Measurements from ENCODE around the gene TENM4. TPM values are rescaled to one million over a fixed set of nuclear protein-coding genes. Genes with fewer than 3 reads are reported as not detected.

Gene TENM4
- total RNA-seq, 1 donor from 2014 or later: 11.9 TPM

GRCh38 chr11:79434283-79434682, 6.5 kb downstream of the TENM4 start:
- H3K4me1 ChIP-seq: peaks cover 0 to 22% of the 10 kb centered on the region in 2 donors
- intact Hi-C loops (cut with DNase I): loop anchor here (10.0 kb wide), 1 partner anchor 259 kb away; no protein-coding TSS in a partner anchor

GRCh38 chr11:79432138-79432537, 8.7 kb downstream of the TENM4 start:
- Histone ChIP-seq H3K4me1 (peaks cover 0 to 23% of the 10 kb centered on the region in 2 donors), H3K9me3 (no peaks in the 10 kb centered on the region), H3K36me3 (no peaks in the 10 kb centered on the region), H3K4me3 (no peak overlapping the region), H3K27me3 (no peaks in the 10 kb centered on the region), H3K27ac (peak overlapping the region; percentile 53 to 71)
- intact Hi-C loops (cut with DNase I): loop anchor here (10.0 kb wide), 1 partner anchor 257 kb away; no protein-coding TSS in a partner anchor
- no peak for DNase-seq (ENCODE audit: low spot score in 2 of 2)
- TF ChIP-seq CTCF (IDR thresholded peaks at IDR 0.05): no peak

More at GRCh38 chr11:79434283-79434682, 6.5 kb downstream of the TENM4 start:
- Histone ChIP-seq H3K9me3 (no peaks in the 10 kb centered on the region), H3K27me3 (no peaks in the 10 kb centered on the region), H3K4me3 (no peak overlapping the region), H3K27ac (no peak overlapping the region), H3K36me3 (no peaks in the 10 kb centered on the region)
- TF ChIP-seq CTCF (IDR thresholded peaks at IDR 0.05): no peak
- no peak for DNase-seq (ENCODE audit: low spot score in 2 of 2)

GRCh38 chr11:79431535-79431934, 9.3 kb downstream of the TENM4 start:
- no peak for TF ChIP-seq CTCF (IDR thresholded peaks at IDR 0.05)
- H3K27ac ChIP-seq: peak overlapping the region; percentile 53 to 71
- H3K27me3 ChIP-seq: no peaks in the 10 kb centered on the region
- H3K9me3 ChIP-seq: no peaks in the 10 kb centered on the region
- no peak for DNase-seq (ENCODE audit: low spot score in 2 of 2)
- no peak overlapping the region for H3K4me3 ChIP-seq
- no peaks in the 10 kb centered on the region for H3K36me3 ChIP-seq
- H3K4me1 ChIP-seq: peaks cover 0 to 17% of the 10 kb centered on the region in 2 donors
- intact Hi-C loops (cut with DNase I): loop anchor here (10.0 kb wide), 1 partner anchor 257 kb away; no protein-coding TSS in a partner anchor

GRCh38 chr11:79430280-79430679, 10.6 kb downstream of the TENM4 start:
- Histone ChIP-seq H3K9me3 (no peaks in the 10 kb centered on the region), H3K4me3 (no peak overlapping the region), H3K4me1 (peaks cover 0 to 16% of the 10 kb centered on the region in 2 donors), H3K36me3 (no peaks in the 10 kb centered on the region), H3K27ac (peak overlapping the region; percentile 66 to 71), H3K27me3 (no peaks in the 10 kb centered on the region)
- intact Hi-C loops (cut with DNase I): loop anchor here (10.0 kb wide), 1 partner anchor 255 kb away; no protein-coding TSS in a partner anchor
- no peak for TF ChIP-seq CTCF (IDR thresholded peaks at IDR 0.05)
- DNase-seq (ENCODE audit: low spot score in 2 of 2): no peak

- H3K27me3 ChIP-seq: no peaks in the 10 kb centered on the region
- TF ChIP-seq CTCF (IDR thresholded peaks at IDR 0.05): no peak
- no peaks in the 10 kb centered on the region for H3K36me3 ChIP-seq
- no peaks in the 10 kb centered on the region for H3K9me3 ChIP-seq
- H3K4me3 ChIP-seq: no peak overlapping the region
- intact Hi-C loops (cut with DNase I): no loop called here
- peak overlapping the region; percentile 16 to 26 for H3K27ac ChIP-seq
- no peak for DNase-seq (ENCODE audit: low spot score in 2 of 2)
- H3K4me1 ChIP-seq: peaks cover 0 to 16% of the 10 kb centered on the region in 2 donors
Observed at GRCh38 chr11:79428406-79428805, 12.4 kb downstream of the TENM4 start.
